Measurements from ENCODE around the gene POU2F1. TPM values are rescaled to one million over a fixed set of nuclear protein-coding genes. Genes with fewer than 3 reads are reported as not detected.

The POU2F1 gene
- total RNA-seq, 1 experiment from 2014 or later = 25.0 TPM

- Histone ChIP-seq H3K4me3 (ENCODE audit: low read depth, low read length, poor library complexity, severe bottlenecking) (no peak overlapping the region), H3K27me3 (replicated peaks; ENCODE audit: insufficient read depth, low read depth, low read length, poor library complexity) (no peaks in the 10 kb centered on the region), H3K36me3 (ENCODE audit: insufficient read depth, low read length, poor library complexity, severe bottlenecking) (no peaks in the 10 kb centered on the region), H3K4me1 (ENCODE audit: insufficient read depth, low read length, poor library complexity, severe bottlenecking) (peaks cover 9% of the 10 kb centered on the region), H3K9me3 (ENCODE audit: low read depth, low read length, poor library complexity, severe bottlenecking) (no peaks in the 10 kb centered on the region), H3K27ac (ENCODE audit: low read depth, low read length, poor library complexity, severe bottlenecking) (no peak overlapping the region)
- TF ChIP-seq CTCF (conservative IDR thresholded peaks at IDR 0.05; ENCODE audit: low read depth, low read length) (no peak), EZH2 (IDR thresholded peaks at IDR 0.05; ENCODE audit: borderline replicate concordance, low read depth, low read length, poor library complexity, severe bottlenecking) (no peak)
- BruUV-seq (replicated peaks) = no TSS peak
- ChIA-PET CTCF (no interaction called here), POLR2A (ENCODE audit: low non-redundant PET) (no interaction called here)
- intact Hi-C loops (cut with micrococcal nuclease; ENCODE audit: unreplicated experiment) = no loop called here
- DNase-seq (ENCODE audit: low spot score) = no peak
These were observed 199.8 kb downstream of the POU2F1 start for GRCh38 chr1:167420510-167420909.

DNA sequence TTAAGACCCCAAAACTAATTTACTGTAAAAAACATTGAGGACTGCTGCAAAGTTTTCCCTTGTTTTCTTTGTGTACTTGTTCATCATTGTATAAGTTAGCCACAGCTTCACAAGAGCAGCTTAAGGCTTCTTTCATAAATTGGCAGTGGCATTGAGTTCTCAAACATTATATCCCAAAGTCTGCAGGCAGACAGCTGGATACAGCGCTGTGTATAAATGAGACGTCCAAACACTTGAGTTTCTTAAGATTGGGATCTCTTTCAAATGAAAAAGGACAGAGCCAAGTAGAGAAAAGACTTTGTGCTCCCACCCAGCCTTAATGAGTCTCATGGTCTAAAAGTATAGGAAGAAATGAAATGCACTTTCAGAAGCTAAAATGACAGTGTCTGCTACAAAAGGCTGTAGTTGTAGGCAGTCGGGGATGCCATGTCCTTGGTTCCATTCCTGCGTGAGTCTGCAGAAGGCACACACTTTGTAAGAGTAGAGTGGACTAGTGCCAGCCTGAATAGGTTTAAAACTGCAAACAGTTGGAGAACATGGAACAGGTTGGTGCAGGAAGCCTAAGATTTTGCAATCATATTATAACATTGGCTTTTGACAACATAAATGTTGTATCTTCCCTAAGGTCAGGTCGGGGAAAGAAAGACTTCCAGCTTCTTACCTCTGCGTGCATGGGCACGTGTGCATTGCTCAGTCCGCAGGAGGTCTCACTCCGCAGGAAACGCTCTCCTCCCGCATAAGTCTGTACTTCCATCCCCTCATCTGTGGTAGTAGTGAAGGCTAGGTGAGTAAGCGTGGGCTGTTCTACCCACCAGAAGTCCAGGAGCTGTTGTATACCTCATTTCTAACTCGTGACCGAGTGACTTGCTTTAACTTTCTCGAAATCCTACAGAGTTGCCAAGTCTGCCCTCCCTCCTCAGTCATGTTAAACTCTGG, 203.3 kb downstream of the POU2F1 start:
- ChIA-PET CTCF (no interaction called here), POLR2A (ENCODE audit: low non-redundant PET) (no interaction called here)
- intact Hi-C loops (cut with micrococcal nuclease; ENCODE audit: unreplicated experiment) = no loop called here

GRCh38 chr1:167425482-167425881, 204.8 kb downstream of the POU2F1 start:
- POLR2A ChIA-PET (ENCODE audit: low non-redundant PET) = no interaction called here

More for the DNA sequence above, 203.3 kb downstream of the POU2F1 start:
- Histone ChIP-seq H3K9me3 (ENCODE audit: low read depth, low read length, poor library complexity, severe bottlenecking) (no peaks in the 10 kb centered on the region), H3K36me3 (ENCODE audit: insufficient read depth, low read length, poor library complexity, severe bottlenecking) (no peaks in the 10 kb centered on the region), H3K27me3 (replicated peaks; ENCODE audit: insufficient read depth, low read depth, low read length, poor library complexity) (no peaks in the 10 kb centered on the region), H3K4me3 (ENCODE audit: low read depth, low read length, poor library complexity, severe bottlenecking) (no peak overlapping the region), H3K27ac (ENCODE audit: low read depth, low read length, poor library complexity, severe bottlenecking) (no peak overlapping the region), H3K4me1 (ENCODE audit: insufficient read depth, low read length, poor library complexity, severe bottlenecking) (no peaks in the 10 kb centered on the region)
- DNase-seq (ENCODE audit: low spot score) = no peak
- no peak for TF ChIP-seq CTCF (conservative IDR thresholded peaks at IDR 0.05; ENCODE audit: low read depth, low read length)
- no peak for TF ChIP-seq EZH2 (IDR thresholded peaks at IDR 0.05; ENCODE audit: borderline replicate concordance, low read depth, low read length, poor library complexity, severe bottlenecking)
- no TSS peak for BruUV-seq (replicated peaks)

More at GRCh38 chr1:167425482-167425881, 204.8 kb downstream of the POU2F1 start:
- Histone ChIP-seq H3K27ac (ENCODE audit: low read depth, low read length, poor library complexity, severe bottlenecking) (no peak overlapping the region), H3K27me3 (replicated peaks; ENCODE audit: insufficient read depth, low read depth, low read length, poor library complexity) (no peaks in the 10 kb centered on the region), H3K36me3 (ENCODE audit: insufficient read depth, low read length, poor library complexity, severe bottlenecking) (no peaks in the 10 kb centered on the region), H3K4me3 (ENCODE audit: low read depth, low read length, poor library complexity, severe bottlenecking) (no peak overlapping the region), H3K4me1 (ENCODE audit: insufficient read depth, low read length, poor library complexity, severe bottlenecking) (peaks cover 6% of the 10 kb centered on the region), H3K9me3 (ENCODE audit: low read depth, low read length, poor library complexity, severe bottlenecking) (no peaks in the 10 kb centered on the region)
- no TSS peak for BruUV-seq (replicated peaks)
- intact Hi-C loops (cut with micrococcal nuclease; ENCODE audit: unreplicated experiment) = no loop called here
- TF ChIP-seq EZH2 (IDR thresholded peaks at IDR 0.05; ENCODE audit: borderline replicate concordance, low read depth, low read length, poor library complexity, severe bottlenecking) (no peak), CTCF (conservative IDR thresholded peaks at IDR 0.05; ENCODE audit: low read depth, low read length) (no peak)
- DNase-seq (ENCODE audit: low spot score) = no peak
- CTCF ChIA-PET = no interaction called here
